OCI-LY7 (cell line): ENCODE measurements around the gene POLA2.

Experiments
- EZH2phosphoT487 ChIP-seq: fragments of 200-600 bp; sonication (generic); IDR thresholded peaks from 2 replicates; pipeline ENCODE4 v1.6.1; 2018; ENCODE audit warnings: low read depth, borderline replicate concordance, mild to moderate bottlenecking, mixed run types, antibody characterized with exemption, low read length, moderate library complexity, mixed read lengths
- TF ChIP-seq, protein P1 (sequence below): fragments of 200-600 bp; sonication (generic); conservative IDR thresholded peaks from 2 replicates; pipeline ENCODE4 v1.5.1; 2014; ENCODE audit warnings: mild to moderate bottlenecking, antibody characterized with exemption, low read length, moderate library complexity, mixed read lengths

DNA sequence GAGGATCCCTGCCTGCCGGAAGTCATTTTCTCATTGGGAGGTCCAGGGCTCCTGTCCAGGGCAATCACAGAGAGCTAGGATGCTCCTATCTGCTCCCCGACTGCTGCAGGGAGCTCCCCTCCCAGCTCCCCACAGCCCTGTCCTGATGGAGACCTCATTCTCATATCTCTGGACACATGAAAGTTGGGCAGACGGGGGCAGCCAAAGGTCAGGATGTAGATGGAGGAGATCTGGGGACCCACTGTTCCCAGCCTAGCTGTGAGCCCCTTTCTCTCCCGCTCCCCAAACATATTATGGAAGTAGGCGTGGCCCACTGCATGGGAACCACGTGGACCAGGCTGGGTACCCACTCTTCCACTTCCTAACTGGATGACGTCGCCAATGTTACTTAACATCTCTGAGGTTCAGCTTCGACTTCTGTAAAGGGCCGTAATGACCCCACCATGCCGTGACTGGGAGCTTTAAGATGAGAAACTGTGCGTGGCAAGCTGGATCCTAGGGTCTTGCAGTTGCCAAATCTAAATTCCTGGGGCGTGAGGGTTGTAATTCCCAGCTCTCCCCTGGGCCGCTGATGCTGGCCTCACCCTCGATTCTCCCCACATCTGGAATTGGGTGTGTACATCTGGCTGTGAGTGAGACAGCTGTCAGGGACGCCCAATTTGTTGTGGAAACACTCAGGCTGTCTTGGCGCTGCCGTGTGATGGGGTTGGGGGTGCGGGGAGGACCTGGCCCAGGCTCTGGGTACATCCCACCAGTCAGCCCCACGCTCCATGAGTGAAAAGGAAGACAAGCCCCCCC lies 54.7 kb downstream of the POLA2 start:
- TF ChIP-seq, protein P1, sequence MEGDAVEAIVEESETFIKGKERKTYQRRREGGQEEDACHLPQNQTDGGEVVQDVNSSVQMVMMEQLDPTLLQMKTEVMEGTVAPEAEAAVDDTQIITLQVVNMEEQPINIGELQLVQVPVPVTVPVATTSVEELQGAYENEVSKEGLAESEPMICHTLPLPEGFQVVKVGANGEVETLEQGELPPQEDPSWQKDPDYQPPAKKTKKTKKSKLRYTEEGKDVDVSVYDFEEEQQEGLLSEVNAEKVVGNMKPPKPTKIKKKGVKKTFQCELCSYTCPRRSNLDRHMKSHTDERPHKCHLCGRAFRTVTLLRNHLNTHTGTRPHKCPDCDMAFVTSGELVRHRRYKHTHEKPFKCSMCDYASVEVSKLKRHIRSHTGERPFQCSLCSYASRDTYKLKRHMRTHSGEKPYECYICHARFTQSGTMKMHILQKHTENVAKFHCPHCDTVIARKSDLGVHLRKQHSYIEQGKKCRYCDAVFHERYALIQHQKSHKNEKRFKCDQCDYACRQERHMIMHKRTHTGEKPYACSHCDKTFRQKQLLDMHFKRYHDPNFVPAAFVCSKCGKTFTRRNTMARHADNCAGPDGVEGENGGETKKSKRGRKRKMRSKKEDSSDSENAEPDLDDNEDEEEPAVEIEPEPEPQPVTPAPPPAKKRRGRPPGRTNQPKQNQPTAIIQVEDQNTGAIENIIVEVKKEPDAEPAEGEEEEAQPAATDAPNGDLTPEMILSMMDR = no peak
- no peak for TF ChIP-seq EZH2phosphoT487
